Activated CD4-positive, alpha-beta T cell treated with anti-CD3 and anti-CD28 coated beads for 48 hours (primary cell): ENCODE measurements around the gene PLCB2.
A peak's percentile ranks its signal among the peaks of the same experiment; 100 is the strongest.

Experiments
- DNase-seq: peaks from one replicate; pipeline ENCODE4 v3.0.0-alpha.2; 2020

Gene PLCB2

GRCh38 chr15:40283615-40284300, 24.0 kb downstream of the PLCB2 start:
- no peak for DNase-seq

DNA sequence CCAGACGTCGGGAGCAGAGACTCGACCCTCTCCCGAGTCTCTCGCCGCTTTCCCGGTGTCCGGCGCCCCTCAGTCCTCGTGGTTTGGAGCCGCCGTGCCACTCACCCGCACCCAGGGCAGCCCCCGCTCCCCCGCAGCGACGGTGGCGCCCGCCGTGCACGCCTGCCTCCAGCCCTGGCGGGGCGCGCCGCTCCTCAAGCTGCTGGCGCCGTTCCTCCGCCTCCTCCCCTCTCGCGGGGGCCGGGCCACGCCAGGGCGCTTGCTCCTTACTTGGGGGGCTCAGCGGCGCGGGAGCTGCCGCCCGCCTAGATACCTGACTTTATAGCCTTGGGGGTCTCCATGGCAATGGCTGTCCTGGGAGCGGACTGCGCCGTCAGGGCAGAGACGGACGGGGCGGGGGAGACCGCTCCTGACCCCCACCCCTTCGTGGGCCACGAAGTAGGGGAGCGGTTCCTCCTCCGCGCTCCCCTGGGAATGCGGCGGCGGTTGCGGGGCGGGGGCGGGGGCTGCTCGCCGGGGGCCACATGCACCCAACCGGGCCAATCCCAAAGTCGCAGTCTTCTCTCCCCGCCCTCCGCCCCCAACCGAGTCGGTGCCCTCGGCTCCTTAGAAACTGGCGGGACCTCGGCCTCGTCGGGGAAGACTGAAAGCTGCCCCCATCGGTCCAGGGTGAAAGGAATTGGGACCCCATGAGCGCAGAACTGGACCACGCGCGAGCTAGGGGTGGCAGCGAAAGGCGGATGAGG, 24.7 kb downstream of the PLCB2 start, which contains the start of gene ANKRD63:
TSS of gene ANKRD63 (minus strand) at position 196 of the 746 bp plus-strand sequence. CDS start 478 bp downstream, outside the sequence.
- DNase-seq = peak; percentile 45

GRCh38 chr15:40282147-40282868, 25.4 kb downstream of the PLCB2 start:
- peak; percentile 56 for DNase-seq

DNA sequence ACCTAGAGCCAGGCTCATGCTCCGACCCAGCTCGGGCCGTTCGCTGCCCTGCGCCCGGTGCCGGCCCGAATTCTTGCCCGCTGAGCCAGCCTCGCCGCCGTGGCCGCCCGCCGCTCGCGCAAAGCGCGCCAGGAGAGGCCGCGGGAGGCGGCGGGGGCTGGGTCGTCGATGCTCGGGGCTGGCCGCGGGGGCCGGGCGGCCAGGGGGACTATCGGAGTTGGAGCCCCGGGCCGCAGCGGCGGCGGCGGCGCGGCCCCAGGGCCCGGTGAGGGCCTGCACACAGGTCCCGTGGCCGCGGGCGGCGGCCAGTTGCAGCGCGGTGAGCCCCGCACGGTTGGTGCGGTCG, 26.0 kb downstream of the PLCB2 start:
- no peak for DNase-seq

GRCh38 chr15:40281057-40281800, 26.5 kb downstream of the PLCB2 start:
- no peak for DNase-seq

GRCh38 chr15:40280260-40281056, 27.3 kb downstream of the PLCB2 start:
- DNase-seq = no peak

- DNase-seq = peak; percentile 77
Observed at GRCh38 chr15:40279437-40280141, 28.1 kb downstream of the PLCB2 start.

DNA sequence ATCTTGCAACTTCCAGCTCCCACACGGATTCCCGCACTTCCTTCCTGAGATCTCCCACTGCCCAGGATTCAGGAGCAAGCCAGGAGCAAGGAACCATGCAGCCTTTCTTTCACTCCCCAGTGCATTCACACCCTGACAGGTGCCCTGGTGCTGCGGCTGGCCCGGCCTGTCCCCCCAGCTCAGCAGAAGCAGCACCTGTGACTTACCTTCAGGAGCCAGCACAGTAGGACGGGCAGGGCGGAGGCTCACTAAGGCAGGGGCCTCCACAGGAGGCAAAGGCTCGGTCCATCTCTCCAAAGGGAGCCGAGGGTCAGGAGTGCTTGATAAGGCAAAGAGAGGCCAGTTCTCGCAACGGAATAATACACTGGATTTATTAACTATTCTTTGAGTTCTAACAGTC, 29.7 kb downstream of the PLCB2 start:
- DNase-seq = no peak

- DNase-seq = no peak
Observed at GRCh38 chr15:40277471-40277870, 30.3 kb downstream of the PLCB2 start.

GRCh38 chr15:40276927-40277326, 30.8 kb downstream of the PLCB2 start:
- DNase-seq = no peak

DNA sequence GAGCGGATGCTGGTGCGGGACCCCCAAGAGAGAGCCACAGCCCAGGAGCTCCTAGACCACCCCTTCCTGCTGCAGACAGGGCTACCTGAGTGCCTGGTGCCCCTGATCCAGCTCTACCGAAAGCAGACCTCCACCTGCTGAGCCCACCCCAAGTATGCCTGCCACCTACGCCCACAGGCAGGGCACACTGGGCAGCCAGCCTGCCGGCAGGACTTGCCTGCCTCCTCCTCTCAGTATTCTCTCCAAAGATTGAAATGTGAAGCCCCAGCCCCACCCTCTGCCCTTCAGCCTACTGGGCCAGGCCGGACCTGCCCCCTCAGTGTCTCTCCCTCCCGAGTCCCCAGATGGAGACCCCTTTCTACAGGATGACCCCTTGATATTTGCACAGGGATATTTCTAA, 31.8 kb downstream of the PLCB2 start:
- no peak for DNase-seq

DNA sequence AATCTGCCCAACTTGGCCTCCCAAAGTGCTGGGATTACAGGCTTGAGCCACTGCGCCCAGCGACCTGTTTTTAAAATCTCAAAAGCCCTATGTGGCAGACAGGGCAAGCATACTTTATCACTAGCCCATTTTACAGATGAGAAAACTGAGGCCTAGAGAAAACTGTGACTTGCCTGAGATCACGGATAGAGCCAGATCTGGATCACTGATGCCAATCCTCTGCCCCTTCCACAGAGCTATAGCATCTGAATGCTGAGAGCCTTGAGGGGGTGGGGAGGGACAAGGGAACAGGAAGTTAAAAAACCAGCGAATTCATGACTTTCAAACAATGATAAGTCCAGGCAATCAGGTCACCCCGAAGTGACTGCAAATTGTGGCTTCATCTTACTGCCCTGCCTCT, 32.2 kb downstream of the PLCB2 start:
- DNase-seq = no peak

DNA sequence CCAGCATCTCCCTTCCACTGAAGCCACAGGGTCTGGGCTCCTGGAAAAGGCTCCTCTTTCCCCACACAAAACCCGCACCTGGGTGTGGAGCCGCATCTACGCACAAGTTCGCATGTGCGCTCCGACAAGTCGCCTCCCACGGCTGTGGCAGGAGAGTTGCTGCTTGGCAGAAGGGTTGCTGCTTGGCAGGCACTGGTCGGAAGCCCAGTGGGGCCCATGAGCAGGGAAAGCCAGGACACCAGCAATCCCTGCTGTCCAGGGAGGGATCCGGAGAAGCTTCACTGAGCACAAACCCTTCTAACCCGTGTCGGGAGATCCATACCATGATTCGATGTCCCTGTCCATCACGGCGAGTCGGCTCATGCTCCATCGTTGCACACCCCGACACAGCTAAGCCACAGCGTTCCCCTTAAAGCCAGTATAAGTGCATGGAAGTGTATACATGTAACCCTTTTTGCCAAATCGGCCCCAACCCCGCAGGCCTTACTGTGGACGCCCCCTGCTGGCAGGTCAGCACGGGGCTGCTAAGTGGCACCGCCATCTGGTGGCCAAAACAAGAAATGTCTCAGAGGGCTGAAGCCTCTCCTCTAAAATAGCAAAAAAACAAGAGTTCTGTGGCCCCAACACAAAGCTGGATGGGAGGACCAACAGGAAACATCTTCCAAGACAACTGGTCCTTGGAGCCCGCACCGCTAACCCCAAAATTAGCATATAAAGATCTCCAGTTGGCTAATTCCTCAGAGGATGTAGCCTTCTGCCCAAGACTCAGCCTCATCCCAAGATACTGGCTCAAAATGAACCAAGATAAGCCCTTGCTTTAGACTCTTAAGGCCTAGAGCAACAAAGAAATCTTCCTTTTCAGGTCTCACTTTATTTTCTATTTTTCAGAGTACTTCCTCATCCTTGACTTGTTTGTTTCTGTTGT, 33.1 kb downstream of the PLCB2 start:
- peak; percentile 91 for DNase-seq

DNA sequence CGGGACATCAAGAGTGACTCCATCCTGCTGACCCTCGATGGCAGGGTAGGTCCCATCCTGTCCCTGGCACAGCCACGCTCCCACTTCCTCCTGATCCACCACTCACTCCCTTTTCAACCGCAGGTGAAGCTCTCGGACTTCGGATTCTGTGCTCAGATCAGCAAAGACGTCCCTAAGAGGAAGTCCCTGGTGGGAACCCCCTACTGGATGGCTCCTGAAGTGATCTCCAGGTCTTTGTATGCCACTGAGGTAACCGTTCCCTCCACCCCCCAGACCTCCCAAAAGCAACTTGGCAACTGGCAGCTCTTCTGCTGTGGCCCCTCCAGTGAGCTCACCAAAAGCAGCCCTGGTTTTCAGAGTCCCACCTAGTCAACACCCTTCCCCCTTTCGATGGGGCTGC, 34.3 kb downstream of the PLCB2 start:
- DNase-seq = no peak

DNA sequence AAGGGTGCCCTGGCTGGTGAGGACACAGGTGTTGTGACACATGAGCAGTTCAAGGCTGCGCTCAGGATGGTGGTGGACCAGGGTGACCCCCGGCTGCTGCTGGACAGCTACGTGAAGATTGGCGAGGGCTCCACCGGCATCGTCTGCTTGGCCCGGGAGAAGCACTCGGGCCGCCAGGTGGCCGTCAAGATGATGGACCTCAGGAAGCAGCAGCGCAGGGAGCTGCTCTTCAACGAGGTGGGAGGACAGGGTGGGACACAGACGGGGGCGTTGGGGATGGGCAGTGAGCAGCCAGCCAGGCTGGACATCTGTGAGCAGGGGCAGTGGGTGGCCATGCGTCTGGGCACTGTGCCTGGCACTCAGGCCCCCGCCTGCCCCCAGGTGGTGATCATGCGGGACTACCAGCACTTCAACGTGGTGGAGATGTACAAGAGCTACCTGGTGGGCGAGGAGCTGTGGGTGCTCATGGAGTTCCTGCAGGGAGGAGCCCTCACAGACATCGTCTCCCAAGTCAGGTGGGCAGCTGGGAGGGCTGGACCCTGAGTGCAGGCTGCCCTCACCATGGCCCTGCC, 35.2 kb downstream of the PLCB2 start:
- no peak for DNase-seq

GRCh38 chr15:40271685-40272484, 35.9 kb downstream of the PLCB2 start:
- no peak for DNase-seq

- no peak for DNase-seq
Observed at GRCh38 chr15:40270246-40270995, 37.3 kb downstream of the PLCB2 start.

- no peak for DNase-seq
Observed at GRCh38 chr15:40269604-40270003, 38.1 kb downstream of the PLCB2 start.
